OCI-LY1 (cell line): ENCODE results near the gene MNT.

Experiments
- H2AFZ ChIP-seq: fragments of 200-600 bp; sonication (generic), shearing (Covaris generic); 2 replicates; pipeline ENCODE4 v1.6.0; 2014; ENCODE audit warnings: antibody characterized with exemption, mild to moderate bottlenecking, low read length
- H3F3A ChIP-seq: fragments of 200-600 bp; sonication (generic), shearing (Covaris generic); 2 replicates; pipeline ENCODE4 v1.6.0; 2014; ENCODE audit warnings: mild to moderate bottlenecking, antibody characterized with exemption, low read length, moderate library complexity; ENCODE audit not compliant: insufficient read depth
- H3K27ac ChIP-seq: fragments of 200-600 bp; sonication (generic); 2 replicates; pipeline ENCODE4 v1.5.1; 2014; ENCODE audit warnings: low read length, mixed run types, mild to moderate bottlenecking, low read depth; ENCODE audit not compliant: poor library complexity, severe bottlenecking
- H3K27me3 ChIP-seq: fragments of 200-600 bp; sonication (generic); 2 replicates; pipeline ENCODE4 v1.6.0; 2014; ENCODE audit warnings: antibody characterized with exemption, mild to moderate bottlenecking, low read length, moderate library complexity; ENCODE audit not compliant: insufficient read depth
- H3K36me3 ChIP-seq: fragments of 200-600 bp; sonication (generic); 2 replicates; pipeline ENCODE4 v1.6.1; 2014; ENCODE audit warnings: mild to moderate bottlenecking, antibody characterized with exemption, low read length, moderate library complexity, mixed read lengths; ENCODE audit not compliant: insufficient read depth
- H3K4me1 ChIP-seq: fragments of 200-600 bp; sonication (generic); 2 replicates; pipeline ENCODE4 v1.5.1; 2014; ENCODE audit warnings: mild to moderate bottlenecking, low read length, moderate library complexity; ENCODE audit not compliant: insufficient read depth, severe bottlenecking
- H3K4me2 ChIP-seq: fragments of 200-600 bp; sonication (generic), shearing (Covaris generic); 2 replicates; pipeline ENCODE4 v1.6.1; 2014; ENCODE audit warnings: low read length
- H3K4me3 ChIP-seq: fragments of 200-600 bp; sonication (generic); 2 replicates; pipeline ENCODE4 v1.5.1; 2014; ENCODE audit warnings: low read length, low read depth, mild to moderate bottlenecking, mixed read lengths; ENCODE audit not compliant: poor library complexity, severe bottlenecking
- H3K79me2 ChIP-seq: fragments of 200-600 bp; shearing (Covaris generic); 2 replicates; pipeline ENCODE4 v1.6.1; 2016; ENCODE audit warnings: mixed run types, low read length, mixed read lengths; ENCODE audit not compliant: insufficient read depth
- H3K9ac ChIP-seq: fragments of 200-600 bp; sonication (generic), shearing (Covaris generic); 2 replicates; pipeline ENCODE4 v1.6.1; 2014; ENCODE audit warnings: mild to moderate bottlenecking, low read length, mixed read lengths
- H3K9me2 ChIP-seq: fragments of 200-600 bp; sonication (generic), shearing (Covaris generic); 2 replicates; pipeline ENCODE4 v1.6.1; 2014; ENCODE audit warnings: low read depth, mild to moderate bottlenecking, low read length, mixed read lengths
- H3K9me3 ChIP-seq: fragments of 200-600 bp; shearing (Covaris generic); 2 replicates; pipeline ENCODE4 v1.6.1; 2014; ENCODE audit warnings: low read length, mixed read lengths
- H4K20me1 ChIP-seq: fragments of 200-600 bp; sonication (generic), shearing (Covaris generic); 2 replicates; pipeline ENCODE4 v1.6.0; 2016; ENCODE audit warnings: mild to moderate bottlenecking, low read length; ENCODE audit not compliant: insufficient read depth
- EZH2 ChIP-seq: fragments of 200-600 bp; sonication (generic), shearing (Covaris generic); IDR thresholded peaks from 2 replicates; pipeline ENCODE4 v1.8.0; 2017; ENCODE audit warnings: borderline replicate concordance, mixed run types, mild to moderate bottlenecking, antibody characterized with exemption, low read length, moderate library complexity, mixed read lengths
- TF ChIP-seq, protein P1 (sequence below): fragments of 200-600 bp; sonication (generic), shearing (Covaris generic); IDR thresholded peaks from 2 replicates; pipeline ENCODE4 v1.5.1; 2017; ENCODE audit warnings: mild to moderate bottlenecking, antibody characterized with exemption, low read length, moderate library complexity, mixed read lengths

MNT gene

DNA sequence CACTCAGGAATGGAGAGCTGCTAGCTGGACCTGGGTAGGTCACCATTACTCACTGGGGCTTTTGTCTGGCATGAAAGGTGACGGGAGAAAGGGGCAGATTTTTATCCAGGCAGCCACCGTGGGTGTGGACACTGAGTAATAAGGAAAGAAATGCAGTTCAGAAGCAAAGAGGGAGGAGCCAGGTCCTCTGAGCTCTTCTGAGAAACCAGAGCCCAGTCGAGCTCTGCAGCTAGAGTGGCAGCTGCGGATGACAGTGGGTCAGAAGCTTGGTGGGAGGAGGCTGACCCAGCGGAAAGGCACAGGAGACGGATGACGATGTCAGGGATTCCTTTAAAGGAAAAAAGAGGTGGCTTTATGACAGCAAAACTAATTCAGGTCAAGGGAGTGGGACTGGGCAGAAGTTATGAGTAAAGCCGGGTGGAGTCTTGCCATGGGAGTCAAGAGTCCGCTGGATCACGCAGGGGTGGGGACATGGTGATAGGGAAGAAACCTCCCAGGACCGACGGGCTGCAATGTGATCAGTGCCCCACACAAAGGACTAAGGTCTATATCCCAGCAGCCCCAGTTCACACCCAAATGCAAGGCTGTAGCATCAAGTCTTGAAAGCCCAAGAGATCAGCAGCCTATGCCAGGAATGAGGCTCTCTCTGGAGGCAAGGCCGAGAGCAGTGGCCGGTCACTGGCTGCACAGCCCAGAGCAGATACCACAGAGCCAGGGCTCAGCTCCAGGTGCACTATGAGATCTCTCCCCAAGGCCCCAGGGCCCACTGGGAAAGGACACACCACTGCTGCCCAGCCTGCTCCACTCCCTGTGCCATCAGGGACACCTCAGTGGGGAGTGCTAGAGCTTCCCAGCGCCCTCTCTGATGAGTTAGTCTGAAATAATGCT, 6.3 kb upstream of the MNT start:
- Histone ChIP-seq H3K27ac (no peak overlapping the region), H3F3A (no peaks in the 10 kb centered on the region; the same call in 1 of the 2 replicates), H3K4me2 (no peak overlapping the region), H4K20me1 (no peaks in the 10 kb centered on the region), H3K36me3 (no peaks in the 10 kb centered on the region), H3K79me2 (no peaks in the 10 kb centered on the region), H3K27me3 (no peaks in the 10 kb centered on the region), H3K9me2 (no peaks in the 10 kb centered on the region), H3K9ac (no peak overlapping the region), H3K9me3 (no peaks in the 10 kb centered on the region), H3K4me1 (peaks cover 12% of the 10 kb centered on the region), H3K4me3 (no peak overlapping the region), H2AFZ (no peak overlapping the region)
- TF ChIP-seq, protein P1, sequence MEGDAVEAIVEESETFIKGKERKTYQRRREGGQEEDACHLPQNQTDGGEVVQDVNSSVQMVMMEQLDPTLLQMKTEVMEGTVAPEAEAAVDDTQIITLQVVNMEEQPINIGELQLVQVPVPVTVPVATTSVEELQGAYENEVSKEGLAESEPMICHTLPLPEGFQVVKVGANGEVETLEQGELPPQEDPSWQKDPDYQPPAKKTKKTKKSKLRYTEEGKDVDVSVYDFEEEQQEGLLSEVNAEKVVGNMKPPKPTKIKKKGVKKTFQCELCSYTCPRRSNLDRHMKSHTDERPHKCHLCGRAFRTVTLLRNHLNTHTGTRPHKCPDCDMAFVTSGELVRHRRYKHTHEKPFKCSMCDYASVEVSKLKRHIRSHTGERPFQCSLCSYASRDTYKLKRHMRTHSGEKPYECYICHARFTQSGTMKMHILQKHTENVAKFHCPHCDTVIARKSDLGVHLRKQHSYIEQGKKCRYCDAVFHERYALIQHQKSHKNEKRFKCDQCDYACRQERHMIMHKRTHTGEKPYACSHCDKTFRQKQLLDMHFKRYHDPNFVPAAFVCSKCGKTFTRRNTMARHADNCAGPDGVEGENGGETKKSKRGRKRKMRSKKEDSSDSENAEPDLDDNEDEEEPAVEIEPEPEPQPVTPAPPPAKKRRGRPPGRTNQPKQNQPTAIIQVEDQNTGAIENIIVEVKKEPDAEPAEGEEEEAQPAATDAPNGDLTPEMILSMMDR, result no peak
- TF ChIP-seq EZH2, result no peak

DNA sequence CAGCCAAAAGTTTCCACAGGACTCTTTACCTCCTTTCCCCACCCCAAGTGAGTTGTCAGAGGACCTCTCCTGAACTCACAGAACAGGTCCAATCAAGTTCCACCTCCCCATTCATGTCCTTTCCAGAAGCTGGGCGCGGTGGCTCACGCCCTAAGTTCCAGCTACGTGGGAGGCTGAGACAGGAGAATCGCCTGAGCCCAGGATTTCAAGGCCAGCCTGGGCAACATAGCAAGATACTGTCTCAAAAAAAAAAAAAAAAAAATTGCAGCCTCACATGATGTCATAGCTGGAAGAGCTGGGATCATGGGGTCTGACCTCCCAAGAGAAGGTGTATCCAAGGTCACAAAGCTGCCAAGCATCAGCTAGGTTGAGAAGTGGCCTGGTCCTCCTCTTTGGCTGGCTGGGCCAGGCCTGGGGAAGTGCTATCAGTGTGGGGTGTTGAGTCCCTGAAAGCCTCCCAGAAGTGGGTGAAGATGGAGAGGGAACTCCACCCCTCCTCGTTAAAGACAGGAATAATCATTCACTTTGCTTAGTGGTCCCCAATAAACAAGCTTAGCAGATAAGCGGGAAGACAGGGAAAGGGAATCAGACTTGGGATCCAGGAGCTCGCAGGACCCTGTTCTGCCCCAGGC, 5.5 kb upstream of the MNT start:
- H3K9me3 ChIP-seq, result no peaks in the 10 kb centered on the region
- H4K20me1 ChIP-seq, result no peaks in the 10 kb centered on the region
- H3K4me1 ChIP-seq, result peaks cover 12% of the 10 kb centered on the region
- no peak overlapping the region for H3K4me3 ChIP-seq
- no peak for TF ChIP-seq EZH2
- TF ChIP-seq, protein P1, result no peak
- H3F3A ChIP-seq, result no peaks in the 10 kb centered on the region; the same call in 1 of the 2 replicates
- H2AFZ ChIP-seq, result no peak overlapping the region
- H3K9me2 ChIP-seq, result no peaks in the 10 kb centered on the region
- H3K27me3 ChIP-seq, result no peaks in the 10 kb centered on the region
- H3K9ac ChIP-seq, result no peak overlapping the region
- no peaks in the 10 kb centered on the region for H3K79me2 ChIP-seq
- no peak overlapping the region for H3K27ac ChIP-seq
- H3K36me3 ChIP-seq, result no peaks in the 10 kb centered on the region
- H3K4me2 ChIP-seq, result no peak overlapping the region

DNA sequence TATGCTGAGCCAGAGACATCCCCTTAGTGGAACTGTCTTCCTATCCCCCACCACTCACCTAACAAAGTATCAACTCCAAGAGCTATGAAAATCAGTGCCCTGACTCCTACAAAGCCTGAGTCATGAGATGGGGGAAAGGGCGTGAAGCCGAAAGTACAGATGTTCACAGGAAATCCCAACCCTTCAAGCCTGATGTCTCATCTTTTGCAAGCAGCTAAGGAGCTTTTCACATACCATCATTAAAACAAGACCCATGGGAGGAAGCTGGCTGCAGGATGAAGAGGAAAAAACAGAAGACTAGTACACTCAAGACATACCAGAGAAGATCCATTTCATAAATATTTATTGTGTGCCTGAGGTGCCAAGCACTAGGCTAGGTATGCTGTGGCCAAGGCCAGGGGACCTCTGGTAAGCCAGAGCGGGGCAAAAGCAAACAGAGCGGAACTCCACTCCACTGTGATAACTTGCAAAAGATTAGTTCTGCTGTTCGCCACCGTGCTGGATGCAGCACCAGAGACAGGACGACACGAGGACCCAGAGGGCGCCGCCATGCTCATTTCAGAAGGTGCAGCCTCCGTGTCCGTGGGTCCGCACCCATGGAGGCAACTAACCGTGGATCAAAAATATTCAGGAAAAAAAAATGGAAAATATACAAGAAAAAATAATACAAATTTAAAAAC, 4.5 kb upstream of the MNT start:
- H3K27ac ChIP-seq, result no peak overlapping the region
- no peaks in the 10 kb centered on the region for H3K27me3 ChIP-seq
- no peak overlapping the region for H3K4me3 ChIP-seq
- H3K9me3 ChIP-seq, result no peaks in the 10 kb centered on the region
- H3K4me2 ChIP-seq, result no peak overlapping the region
- no peaks in the 10 kb centered on the region for H3K36me3 ChIP-seq
- H4K20me1 ChIP-seq, result no peaks in the 10 kb centered on the region
- H3K9ac ChIP-seq, result no peak overlapping the region
- no peaks in the 10 kb centered on the region; the same call in 1 of the 2 replicates for H3F3A ChIP-seq
- H3K9me2 ChIP-seq, result no peaks in the 10 kb centered on the region
- no peak overlapping the region for H2AFZ ChIP-seq
- H3K79me2 ChIP-seq, result no peaks in the 10 kb centered on the region
- TF ChIP-seq, protein P1, result no peak
- TF ChIP-seq EZH2, result no peak
- peaks cover 12% of the 10 kb centered on the region for H3K4me1 ChIP-seq
